Kidney epithelial cell (primary cell): ENCODE measurements around the gene DBH. TPM values are rescaled to one million over a fixed set of nuclear protein-coding genes. Genes with fewer than 3 reads are reported as not detected.

Experiments used
- DNase-seq: peaks from one replicate; pipeline ENCODE4 v3.0.0-alpha.2; 2010; ENCODE audit warnings: low read depth
- H3K27me3 ChIP-seq: 2 replicates; pipeline ENCODE4 v1.6.0; 2011; ENCODE audit warnings: low read length; ENCODE audit not compliant: control insufficient read depth, insufficient read depth
- H3K36me3 ChIP-seq: 2 replicates; pipeline ENCODE4 v1.5.1; 2011; ENCODE audit warnings: low read length; ENCODE audit not compliant: control insufficient read depth, insufficient read depth
- H3K4me3 ChIP-seq: 2 replicates; pipeline ENCODE4 v1.5.1; 2011; ENCODE audit warnings: low read depth, mild to moderate bottlenecking, control low read depth, low read length
- CTCF ChIP-seq: IDR thresholded peaks from 2 replicates; pipeline ENCODE4 v1.5.1; 2011; ENCODE audit warnings: mild to moderate bottlenecking, moderate library complexity, low read length, control low read depth, inconsistent platforms; ENCODE audit not compliant: insufficient read depth, poor library complexity, severe bottlenecking
- total RNA-seq: library from RNA; depleted of rRNA; stranded (reverse); fragments of >200 nt; gene quantifications from 2 replicates; pipeline ENCODE4 v1.2.3, GENCODE V29; 2015

The DBH gene
- total RNA-seq, 1 donor from 2014 or later, result not detected

- H3K4me3 ChIP-seq, result no peak overlapping the region
- H3K36me3 ChIP-seq, result no peaks in the 10 kb centered on the region
- no peak for DNase-seq
- H3K27me3 ChIP-seq, result peaks cover 38% of the 10 kb centered on the region
- no peak for TF ChIP-seq CTCF
These were observed 1.1 kb upstream of the DBH start for GRCh38 chr9:133635098-133635497.

- no peak for TF ChIP-seq CTCF
- Histone ChIP-seq H3K27me3 (peaks cover 39% of the 10 kb centered on the region), H3K4me3 (no peak overlapping the region), H3K36me3 (no peaks in the 10 kb centered on the region)
- DNase-seq, result no peak
These were observed 739 bp downstream of the DBH start for GRCh38 chr9:133636902-133637301.

- no peak for DNase-seq
- no peak overlapping the region for H3K4me3 ChIP-seq
- H3K36me3 ChIP-seq, result no peaks in the 10 kb centered on the region
- TF ChIP-seq CTCF, result no peak
- peaks cover 37% of the 10 kb centered on the region for H3K27me3 ChIP-seq
These were observed 1.4 kb downstream of the DBH start for GRCh38 chr9:133637451-133638055.

- Histone ChIP-seq H3K27me3 (peaks cover 34% of the 10 kb centered on the region), H3K4me3 (no peak overlapping the region), H3K36me3 (no peaks in the 10 kb centered on the region)
- no peak for DNase-seq
- no peak for TF ChIP-seq CTCF
These were observed 1.9 kb downstream of the DBH start for GRCh38 chr9:133638076-133638475.

GRCh38 chr9:133638711-133639110 lies 2.5 kb downstream of the DBH start:
- no peak for TF ChIP-seq CTCF
- DNase-seq, result no peak
- H3K27me3 ChIP-seq, result peaks cover 28% of the 10 kb centered on the region

GRCh38 chr9:133639613-133640012 lies 3.5 kb downstream of the DBH start:
- Histone ChIP-seq H3K4me3 (no peak overlapping the region), H3K27me3 (peaks cover 20% of the 10 kb centered on the region), H3K36me3 (no peaks in the 10 kb centered on the region)
- DNase-seq, result no peak
- TF ChIP-seq CTCF, result no peak

More at GRCh38 chr9:133638711-133639110, 2.5 kb downstream of the DBH start:
- Histone ChIP-seq H3K4me3 (no peak overlapping the region), H3K36me3 (no peaks in the 10 kb centered on the region)
